Adipocyte (in vitro differentiated cells): ENCODE data around the gene SMARCA2.

Experiments
- DNase-seq: peaks from one replicate; pipeline ENCODE4 v3.0.0-alpha.2; 2015; ENCODE audit warnings: low read depth
- H3K27me3 ChIP-seq: replicated peaks from 2 replicates; pipeline ENCODE4 v1.7.0; 2013; ENCODE audit warnings: mild to moderate bottlenecking, low read length, moderate library complexity; ENCODE audit not compliant: control insufficient read depth, insufficient read depth
- H3K36me3 ChIP-seq: 2 replicates; pipeline ENCODE4 v1.7.0; 2013; ENCODE audit warnings: low read length, mild to moderate bottlenecking, moderate library complexity; ENCODE audit not compliant: control insufficient read depth, insufficient read depth, severe bottlenecking
- H3K4me1 ChIP-seq: 2 replicates; pipeline ENCODE4 v1.7.0; 2013; ENCODE audit warnings: mild to moderate bottlenecking, low read length, moderate library complexity; ENCODE audit not compliant: control insufficient read depth, insufficient read depth
- H3K4me3 ChIP-seq: 2 replicates; pipeline ENCODE4 v1.7.0; 2013; ENCODE audit warnings: mild to moderate bottlenecking, low read length, moderate library complexity
- H3K9ac ChIP-seq: 2 replicates; pipeline ENCODE4 v1.7.0; 2013; ENCODE audit warnings: mild to moderate bottlenecking, low read length, moderate library complexity
- H3K9me3 ChIP-seq: 2 replicates; pipeline ENCODE4 v1.7.0; 2013; ENCODE audit warnings: mild to moderate bottlenecking, low read length, moderate library complexity; ENCODE audit not compliant: control insufficient read depth

SMARCA2 gene

GRCh38 chr9:2047144-2047671 is 32.1 kb downstream of the SMARCA2 start:
- no peak overlapping the region for H3K4me3 ChIP-seq
- H3K9me3 ChIP-seq, result no peaks in the 10 kb centered on the region
- H3K36me3 ChIP-seq, result peaks cover 17% of the 10 kb centered on the region
- no peak overlapping the region for H3K9ac ChIP-seq
- H3K4me1 ChIP-seq, result no peaks in the 10 kb centered on the region
- no peaks in the 10 kb centered on the region for H3K27me3 ChIP-seq
- DNase-seq, result no peak

GRCh38 chr9:2047916-2048315 is 32.8 kb downstream of the SMARCA2 start:
- DNase-seq, result no peak
- no peaks in the 10 kb centered on the region for H3K9me3 ChIP-seq
- no peaks in the 10 kb centered on the region for H3K27me3 ChIP-seq
- no peak overlapping the region for H3K4me3 ChIP-seq
- peaks cover 16% of the 10 kb centered on the region for H3K36me3 ChIP-seq
- H3K4me1 ChIP-seq, result no peaks in the 10 kb centered on the region
- no peak overlapping the region for H3K9ac ChIP-seq

GRCh38 chr9:2050236-2050635 is 35.1 kb downstream of the SMARCA2 start:
- Histone ChIP-seq H3K4me3 (no peak overlapping the region), H3K9me3 (no peaks in the 10 kb centered on the region), H3K4me1 (peaks cover 4% of the 10 kb centered on the region), H3K36me3 (peaks cover 22% of the 10 kb centered on the region), H3K27me3 (no peaks in the 10 kb centered on the region), H3K9ac (no peak overlapping the region)
- DNase-seq, result no peak

GRCh38 chr9:2053883-2054845 is 39.0 kb downstream of the SMARCA2 start:
- Histone ChIP-seq H3K36me3 (peaks cover 43% of the 10 kb centered on the region), H3K9ac (no peak overlapping the region), H3K4me1 (peaks cover 7% of the 10 kb centered on the region), H3K27me3 (no peaks in the 10 kb centered on the region), H3K4me3 (no peak overlapping the region), H3K9me3 (no peaks in the 10 kb centered on the region)
- no peak for DNase-seq

- H3K27me3 ChIP-seq, result no peaks in the 10 kb centered on the region
- H3K4me3 ChIP-seq, result no peak overlapping the region
- H3K4me1 ChIP-seq, result peaks cover 7% of the 10 kb centered on the region
- DNase-seq, result no peak
- no peak overlapping the region for H3K9ac ChIP-seq
- no peaks in the 10 kb centered on the region for H3K9me3 ChIP-seq
- peaks cover 42% of the 10 kb centered on the region for H3K36me3 ChIP-seq
Observed at GRCh38 chr9:2055203-2055658, 40.1 kb downstream of the SMARCA2 start.

GRCh38 chr9:2059274-2059929 is 44.3 kb downstream of the SMARCA2 start:
- no peaks in the 10 kb centered on the region for H3K9me3 ChIP-seq

GRCh38 chr9:2060424-2060823 is 45.3 kb downstream of the SMARCA2 start:
- Histone ChIP-seq H3K9ac (no peak overlapping the region), H3K9me3 (no peaks in the 10 kb centered on the region), H3K36me3 (peaks cover 79% of the 10 kb centered on the region), H3K4me3 (no peak overlapping the region), H3K27me3 (no peaks in the 10 kb centered on the region), H3K4me1 (peaks cover 1% of the 10 kb centered on the region)
- DNase-seq, result no peak

More at GRCh38 chr9:2059274-2059929, 44.3 kb downstream of the SMARCA2 start:
- Histone ChIP-seq H3K36me3 (peaks cover 79% of the 10 kb centered on the region), H3K9ac (no peak overlapping the region), H3K4me1 (peaks cover 7% of the 10 kb centered on the region), H3K27me3 (no peaks in the 10 kb centered on the region), H3K4me3 (no peak overlapping the region)
- no peak for DNase-seq

GRCh38 chr9:2065704-2066103 is 50.6 kb downstream of the SMARCA2 start:
- H3K27me3 ChIP-seq, result no peaks in the 10 kb centered on the region
- H3K4me1 ChIP-seq, result peaks cover 5% of the 10 kb centered on the region
- H3K36me3 ChIP-seq, result peaks cover 61% of the 10 kb centered on the region
- H3K4me3 ChIP-seq, result no peak overlapping the region
- H3K9ac ChIP-seq, result no peak overlapping the region
- no peaks in the 10 kb centered on the region for H3K9me3 ChIP-seq
- no peak for DNase-seq

- H3K9me3 ChIP-seq, result no peaks in the 10 kb centered on the region
- no peaks in the 10 kb centered on the region for H3K27me3 ChIP-seq
- no peak overlapping the region for H3K4me3 ChIP-seq
- H3K9ac ChIP-seq, result no peak overlapping the region
- H3K4me1 ChIP-seq, result peaks cover 5% of the 10 kb centered on the region
- DNase-seq, result no peak
- peaks cover 61% of the 10 kb centered on the region for H3K36me3 ChIP-seq
Observed at GRCh38 chr9:2066312-2067273, 51.4 kb downstream of the SMARCA2 start.

- Histone ChIP-seq H3K9me3 (no peaks in the 10 kb centered on the region), H3K9ac (no peak overlapping the region), H3K27me3 (no peaks in the 10 kb centered on the region), H3K36me3 (peaks cover 78% of the 10 kb centered on the region), H3K4me3 (no peak overlapping the region), H3K4me1 (peaks cover 2% of the 10 kb centered on the region)
- no peak for DNase-seq
Observed at GRCh38 chr9:2072752-2073405, 57.7 kb downstream of the SMARCA2 start.
